HL-60 (cell line): ENCODE results near the gene NID2.

ENCODE experiments used
- CTCF ChIP-seq: IDR thresholded peaks from one replicate; pipeline ENCODE4 v1.5.1; 2011; ENCODE audit warnings: low read length, control low read depth, inconsistent platforms; ENCODE audit not compliant: insufficient read depth
- POLR2AphosphoS5 ChIP-seq: IDR thresholded peaks from 2 replicates; pipeline ENCODE4 v1.6.1; 2012; ENCODE audit warnings: low read depth
- REST ChIP-seq: IDR thresholded peaks from 2 replicates; pipeline ENCODE4 v1.6.1; 2012; ENCODE audit warnings: low read depth; ENCODE audit not compliant: insufficient replicate concordance

DNA sequence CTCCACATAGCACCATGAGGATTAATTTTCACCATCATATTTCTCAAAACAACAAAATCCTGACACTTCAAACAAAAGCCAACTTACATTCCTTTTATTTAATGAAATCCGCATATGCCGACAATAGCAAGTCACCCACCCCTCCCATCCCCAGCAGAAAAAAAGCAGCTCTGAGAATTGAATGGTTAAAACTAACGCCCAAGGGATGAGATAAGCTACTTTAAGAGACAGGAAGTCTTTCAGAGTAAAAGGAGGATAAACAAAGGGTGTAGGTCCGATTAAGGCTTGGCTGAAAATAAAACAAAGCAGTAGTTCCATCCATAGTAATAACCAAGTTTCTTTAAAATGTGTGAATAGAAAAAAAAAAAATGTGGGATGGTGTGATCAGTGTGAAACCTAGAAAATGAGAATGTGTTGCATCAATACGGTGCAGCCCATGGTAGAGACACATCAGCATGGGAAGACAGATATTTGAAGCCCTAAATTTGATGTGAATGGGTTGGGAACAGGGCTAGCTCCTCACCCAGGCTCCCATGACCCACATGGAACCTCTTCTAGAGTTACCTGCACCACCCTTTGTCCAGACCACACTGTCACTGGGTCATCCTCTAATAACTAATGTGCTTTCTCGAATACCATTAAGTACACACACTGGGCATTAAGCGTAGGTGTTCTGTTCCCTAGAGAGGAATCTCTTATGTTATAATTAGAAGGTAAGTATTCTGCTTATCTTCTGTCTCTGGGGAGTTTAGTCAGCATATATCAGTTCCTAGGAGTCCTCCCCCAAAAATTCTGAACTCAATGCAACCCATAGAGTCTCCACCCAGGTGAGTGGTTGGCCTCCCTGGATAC is 47.8 kb downstream of the NID2 start:
- TF ChIP-seq CTCF (no peak), POLR2AphosphoS5 (no peak), REST (no peak)
